Smooth muscle cell (in vitro differentiated cells): ENCODE results near the gene SEPTIN7. TPM values are rescaled to one million over a fixed set of nuclear protein-coding genes. Genes with fewer than 3 reads are reported as not detected.

ENCODE experiments used
- DNase-seq: peaks from one replicate; lab custom pipeline; 2025; ENCODE audit not compliant: unreplicated experiment; lab: John Stamatoyannopoulos, UW
- H2AFZ ChIP-seq: fragments of 200-600 bp; sonication (generic); 2 replicates; pipeline ENCODE4 v1.6.0; 2016; ENCODE audit warnings: antibody characterized with exemption, low read depth, mild to moderate bottlenecking
- H3F3A ChIP-seq: fragments of 200-600 bp; sonication (generic); 2 replicates; pipeline ENCODE4 v1.6.0; 2017; ENCODE audit warnings: antibody characterized with exemption, low read depth
- H3K27ac ChIP-seq: fragments of 200-600 bp; sonication (generic); 2 replicates; pipeline ENCODE4 v1.5.1; 2016; ENCODE audit warnings: low read depth, mild to moderate bottlenecking
- H3K27me3 ChIP-seq: fragments of 200-600 bp; sonication (generic); 2 replicates; pipeline ENCODE4 v1.6.1; 2016; ENCODE audit warnings: low read depth, mild to moderate bottlenecking
- H3K36me3 ChIP-seq: fragments of 200-600 bp; sonication (generic); 2 replicates; pipeline ENCODE4 v1.5.1; 2016; ENCODE audit warnings: low read depth
- H3K4me1 ChIP-seq: fragments of 200-600 bp; sonication (generic); 2 replicates; pipeline ENCODE4 v1.5.1; 2016; ENCODE audit warnings: low read depth
- H3K4me2 ChIP-seq: fragments of 200-600 bp; sonication (generic); 2 replicates; pipeline ENCODE4 v1.6.0; 2016; ENCODE audit warnings: mild to moderate bottlenecking
- H3K4me3 ChIP-seq: fragments of 200-600 bp; sonication (generic); 2 replicates; pipeline ENCODE4 v1.5.1; 2016; ENCODE audit warnings: mild to moderate bottlenecking
- H3K79me2 ChIP-seq: fragments of 200-600 bp; sonication (generic); 2 replicates; pipeline ENCODE4 v1.6.0; 2016; ENCODE audit warnings: low read depth, mild to moderate bottlenecking
- H3K9ac ChIP-seq: fragments of 200-600 bp; sonication (generic); 2 replicates; pipeline ENCODE4 v1.6.0; 2016; ENCODE audit warnings: low read depth
- H3K9me3 ChIP-seq: fragments of 200-600 bp; sonication (generic); replicated peaks from 2 replicates; pipeline ENCODE4 v1.5.1; 2016; ENCODE audit warnings: low read depth
- H4K20me1 ChIP-seq: fragments of 200-600 bp; sonication (generic); 2 replicates; pipeline ENCODE4 v1.6.0; 2016; ENCODE audit warnings: low read depth
- CTCF ChIP-seq: fragments of 200-600 bp; sonication (generic); IDR thresholded peaks from 2 replicates; pipeline ENCODE4 v1.5.1; 2017; ENCODE audit warnings: borderline replicate concordance, mild to moderate bottlenecking, antibody characterized with exemption; ENCODE audit not compliant: insufficient read depth, poor library complexity, severe bottlenecking
- WGBS: methylation state at CpG from one replicate; pipeline ENCODE4 v1.1.7; 2016; ENCODE audit warnings: low lambda C conversion rate; 5-methylcytosine and 5-hydroxymethylcytosine counted together
- polyA plus RNA-seq: library from polyadenylated mRNA; unstranded; fragments of >200 nt; fragmentation: Nextera tagmentation; extraction: Ambion mirVana; gene quantifications from 2 replicates; pipeline ENCODE4 v1.2.1, GENCODE V29; 2016
- total RNA-seq: library from RNA; depleted of rRNA; stranded (reverse); fragments of >200 nt; gene quantifications from 2 replicates; pipeline ENCODE4 v1.2.3, GENCODE V29; 2014

The SEPTIN7 gene
- total and polyA plus RNA-seq, 2 experiments from 2014 or later: 452 to 491 TPM

GRCh38 chr7:35799846-35800717 lies 775 bp upstream of the SEPTIN7 start:
- Histone ChIP-seq H3K4me2 (peak overlapping the region; percentile 90), H4K20me1 (peaks cover 31% of the 10 kb centered on the region), H3K79me2 (peaks cover 50% of the 10 kb centered on the region), H3K9ac (peak overlapping the region; percentile 94), H3K9me3 (no peaks in the 10 kb centered on the region), H2AFZ (peak overlapping the region; percentile 65), H3K4me3 (peak overlapping the region; percentile 90), H3K4me1 (peaks cover 24% of the 10 kb centered on the region), H3K27me3 (no peaks in the 10 kb centered on the region), H3F3A (peaks cover 6% of the 10 kb centered on the region), H3K36me3 (no peaks in the 10 kb centered on the region), H3K27ac (peak overlapping the region; percentile 97)
- WGBS: 2% methylated on average over 30 of the region's 37 CpGs
- TF ChIP-seq CTCF: no peak
- no peak for DNase-seq

GRCh38 chr7:35801392-35802101 lies 690 bp downstream of the SEPTIN7 start:
- Histone ChIP-seq H2AFZ (peak overlapping the region; percentile 56), H3K4me1 (peaks cover 24% of the 10 kb centered on the region), H3K27me3 (no peaks in the 10 kb centered on the region), H3K4me3 (peak overlapping the region; percentile 90), H3K79me2 (peaks cover 65% of the 10 kb centered on the region), H3F3A (peaks cover 6% of the 10 kb centered on the region), H3K9ac (peak overlapping the region; percentile 91), H4K20me1 (peaks cover 46% of the 10 kb centered on the region), H3K27ac (peak overlapping the region; percentile 97), H3K36me3 (no peaks in the 10 kb centered on the region), H3K9me3 (no peaks in the 10 kb centered on the region), H3K4me2 (peak overlapping the region; percentile 87)
- DNase-seq: peak; percentile 54
- 0% methylated on average over 33 of the region's 70 CpGs for WGBS
- TF ChIP-seq CTCF: peak; percentile 63

- H3K4me3 ChIP-seq: peak overlapping the region; percentile 90
- WGBS: 1% methylated on average over 4 of the region's 4 CpGs
- H3K79me2 ChIP-seq: peaks cover 70% of the 10 kb centered on the region
- peaks cover 6% of the 10 kb centered on the region for H3F3A ChIP-seq
- no peak for DNase-seq
- no peaks in the 10 kb centered on the region for H3K27me3 ChIP-seq
- H3K27ac ChIP-seq: peak overlapping the region; percentile 97
- no peaks in the 10 kb centered on the region for H3K9me3 ChIP-seq
- H3K9ac ChIP-seq: peak overlapping the region; percentile 91
- TF ChIP-seq CTCF: no peak
- H3K4me2 ChIP-seq: peak overlapping the region; percentile 87
- peak overlapping the region; percentile 56 for H2AFZ ChIP-seq
- peaks cover 24% of the 10 kb centered on the region for H3K4me1 ChIP-seq
- peaks cover 51% of the 10 kb centered on the region for H4K20me1 ChIP-seq
- H3K36me3 ChIP-seq: no peaks in the 10 kb centered on the region
Observed at GRCh38 chr7:35802102-35802466, 1.2 kb downstream of the SEPTIN7 start.
